HCT116 (cell line): ENCODE measurements around the gene TACO1. TPM values are rescaled to one million over a fixed set of nuclear protein-coding genes. Genes with fewer than 3 reads are reported as not detected.

ENCODE experiments used
- ATAC-seq: fragments of 200-7000 bp; cut with Tn5 transposase; 2 replicates; pipeline ENCODE4 v1.9.1; 2020; ENCODE audit warnings: mild to moderate bottlenecking, moderate library complexity
- BruUV-seq: library from RNA; stranded (reverse); fragments of 400-500 nt; replicated peaks from 2 replicates; lab custom pipeline; 2021; lab: Mats Ljungman, UMichigan
- CTCF ChIA-PET: fragments of 300-600 bp; sonication (Branson Sonifier 250); formaldehyde crosslinking; loops from one replicate; lab custom pipeline; 2021; ENCODE audit warnings: antibody characterized with exemption; lab: Charles Lee
- POLR2A ChIA-PET: fragments of 300-600, 350-600 bp; sonication (Branson Sonifier 250); formaldehyde crosslinking; loops from one replicate; lab custom pipeline; 2021; ENCODE audit warnings: antibody characterized with exemption; lab: Charles Lee
- RAD21 ChIA-PET, 2 experiments: fragments of 300-600 bp; sonication (Branson Sonifier 250); formaldehyde crosslinking; loops; one replicate each; lab custom pipeline; 2023; ENCODE audit warnings: low total read pairs in 2 of 2; ENCODE audit not compliant: uncharacterized antibody in 2 of 2, unreplicated experiment in 2 of 2, low non-redundant PET in 1 of 2; lab: Charles Lee
- DNase-seq: peaks from one replicate; pipeline ENCODE4 v3.0.0-alpha.2; 2010; ENCODE audit warnings: low read depth, low spot score
- H2AFZ ChIP-seq: fragments of 200-600 bp; shearing (Covaris generic), sonication (generic); 2 replicates; pipeline ENCODE4 v1.6.1; 2017; ENCODE audit warnings: low read depth, mixed run types, mixed read lengths, antibody characterized with exemption, low read length; ENCODE audit not compliant: poor library complexity, severe bottlenecking
- H3K27ac ChIP-seq: 2 replicates; pipeline ENCODE4 v1.5.1; 2012; ENCODE audit warnings: low read depth, low read length
- H3K27me3 ChIP-seq: fragments of 200-600 bp; sonication (generic); 2 replicates; pipeline ENCODE4 v1.6.1; 2016; ENCODE audit warnings: mixed run types, low read length, mixed read lengths; ENCODE audit not compliant: insufficient read depth
- H3K36me3 ChIP-seq, 2 experiments: fragments of 200-500 bp in 1 of 2; fragments of 200-600 bp in 1 of 2; sonication (Bioruptor generic) in 1 of 2; sonication (generic) in 1 of 2; 2 replicates each; pipeline versions ENCODE4 v1.5.1 to v1.6.1; 2014 to 2016; ENCODE audit warnings: low read length in 2 of 2, inconsistent platforms in 1 of 2, mixed read lengths in 1 of 2, mixed run types in 1 of 2; ENCODE audit not compliant: insufficient read depth in 2 of 2, control insufficient read depth in 1 of 2
- H3K4me1 ChIP-seq, 2 experiments: fragments of 200-600 bp in 1 of 2; sonication (generic) in 1 of 2; 2 replicates each; pipeline versions ENCODE4 v1.5.1 to v1.6.1; 2012 to 2017; ENCODE audit warnings: low read length in 2 of 2, inconsistent platforms in 1 of 2, mild to moderate bottlenecking in 1 of 2, mixed read lengths in 1 of 2, mixed run types in 1 of 2, moderate library complexity in 1 of 2; ENCODE audit not compliant: insufficient read depth in 2 of 2, control insufficient read depth in 1 of 2
- H3K4me2 ChIP-seq: fragments of 200-600 bp; sonication (generic); 2 replicates; pipeline ENCODE4 v1.6.1; 2017; ENCODE audit warnings: mixed run types, low read length, mixed read lengths
- H3K4me3 ChIP-seq, 2 experiments: fragments of 200-600 bp in 1 of 2; sonication (generic) in 1 of 2; replicated peaks in 1 of 2; 2 replicates each; pipeline ENCODE4 v1.5.1; 2011 to 2016; ENCODE audit warnings: low read length in 2 of 2, control low read depth in 1 of 2, low read depth in 1 of 2, mild to moderate bottlenecking in 1 of 2, mixed read lengths in 1 of 2, mixed run types in 1 of 2
- H3K79me2 ChIP-seq: fragments of 200-600 bp; sonication (generic); 2 replicates; pipeline ENCODE4 v1.6.1; 2017; ENCODE audit warnings: mild to moderate bottlenecking, mixed run types, low read length, moderate library complexity, mixed read lengths; ENCODE audit not compliant: insufficient read depth
- H3K9ac ChIP-seq: fragments of 200-600 bp; sonication (generic); 2 replicates; pipeline ENCODE4 v1.6.1; 2016; ENCODE audit warnings: low read length, mixed read lengths
- H3K9me2 ChIP-seq: fragments of 200-600 bp; sonication (generic), shearing (Covaris generic); 2 replicates; pipeline ENCODE4 v1.6.1; 2017; ENCODE audit warnings: mixed run types, mild to moderate bottlenecking, moderate library complexity; ENCODE audit not compliant: insufficient read depth
- H3K9me3 ChIP-seq, 2 experiments: fragments of 200-500 bp in 1 of 2; fragments of 200-600 bp in 1 of 2; sonication (Bioruptor generic) in 1 of 2; sonication (generic) in 1 of 2; 2 replicates each; pipeline ENCODE4 v1.6.1; 2014 to 2017; ENCODE audit warnings: low read length in 2 of 2, mixed read lengths in 2 of 2, inconsistent platforms in 1 of 2, low read depth in 1 of 2, mild to moderate bottlenecking in 1 of 2, mixed run types in 1 of 2, moderate library complexity in 1 of 2; ENCODE audit not compliant: control insufficient read depth in 1 of 2, insufficient read depth in 1 of 2
- H4K20me1 ChIP-seq: fragments of 200-600 bp; sonication (generic), shearing (Covaris generic); 2 replicates; pipeline ENCODE4 v1.6.1; 2017; ENCODE audit warnings: mixed run types, mild to moderate bottlenecking, moderate library complexity; ENCODE audit not compliant: insufficient read depth
- CEBPB ChIP-seq: IDR thresholded peaks from 2 replicates; pipeline ENCODE4 v1.6.1; 2012; ENCODE audit warnings: low read depth
- EGR1 ChIP-seq: IDR thresholded peaks from 2 replicates; pipeline ENCODE4 v1.6.1; 2012; ENCODE audit warnings: low read depth
- JUND ChIP-seq: IDR thresholded peaks from 2 replicates; pipeline ENCODE4 v1.6.1; 2012
- POLR2AphosphoS5 ChIP-seq: IDR thresholded peaks from 2 replicates; pipeline ENCODE4 v1.6.1; 2011; ENCODE audit warnings: mild to moderate bottlenecking, low read depth, low read length, moderate library complexity
- SRF ChIP-seq: IDR thresholded peaks from 2 replicates; pipeline ENCODE4 v1.6.1; 2012; ENCODE audit warnings: low read depth
- intact Hi-C: fragments of 100-400 bp; cut with micrococcal nuclease; formaldehyde crosslinking; loops from 2 replicates; pipeline ENCODE4 v1.10.0; 2022
- total RNA-seq: library from RNA; stranded (reverse); gene quantifications from one replicate; pipeline ENCODE4 v1.2.1, GENCODE V29; 2021; ENCODE audit not compliant: unreplicated experiment
- TF ChIP-seq, protein P1 (sequence below): IDR thresholded peaks from 2 replicates; pipeline ENCODE4 v1.6.1; 2011; ENCODE audit warnings: mild to moderate bottlenecking, low read length, moderate library complexity; ENCODE audit not compliant: insufficient replicate concordance; ENCODE audit errors: extremely low read depth

The TACO1 gene
- total RNA-seq, 1 experiment from 2014 or later = 39.6 TPM

DNA sequence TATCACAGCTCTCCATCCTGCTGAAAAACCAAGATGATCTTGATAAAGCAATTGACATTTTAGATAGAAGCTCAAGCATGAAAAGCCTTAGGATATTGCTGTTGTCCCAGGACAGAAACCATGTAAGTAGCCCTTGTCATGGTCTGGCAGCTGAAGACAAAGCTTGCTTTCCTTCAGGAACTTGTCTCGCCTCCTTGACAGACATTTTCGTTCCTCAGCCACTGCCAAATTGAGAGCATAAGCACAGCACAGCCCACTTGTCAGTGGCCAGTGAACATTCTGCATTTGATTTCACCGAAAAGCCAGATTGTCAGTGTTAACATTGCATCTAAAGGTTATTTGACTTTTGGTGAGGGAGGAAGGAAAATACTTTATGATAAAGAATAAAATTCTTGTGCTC is 57.1 kb downstream of the TACO1 start:
- no peak overlapping the region for H3K4me3 ChIP-seq
- no peak for TF ChIP-seq EGR1
- TF ChIP-seq, protein P1, sequence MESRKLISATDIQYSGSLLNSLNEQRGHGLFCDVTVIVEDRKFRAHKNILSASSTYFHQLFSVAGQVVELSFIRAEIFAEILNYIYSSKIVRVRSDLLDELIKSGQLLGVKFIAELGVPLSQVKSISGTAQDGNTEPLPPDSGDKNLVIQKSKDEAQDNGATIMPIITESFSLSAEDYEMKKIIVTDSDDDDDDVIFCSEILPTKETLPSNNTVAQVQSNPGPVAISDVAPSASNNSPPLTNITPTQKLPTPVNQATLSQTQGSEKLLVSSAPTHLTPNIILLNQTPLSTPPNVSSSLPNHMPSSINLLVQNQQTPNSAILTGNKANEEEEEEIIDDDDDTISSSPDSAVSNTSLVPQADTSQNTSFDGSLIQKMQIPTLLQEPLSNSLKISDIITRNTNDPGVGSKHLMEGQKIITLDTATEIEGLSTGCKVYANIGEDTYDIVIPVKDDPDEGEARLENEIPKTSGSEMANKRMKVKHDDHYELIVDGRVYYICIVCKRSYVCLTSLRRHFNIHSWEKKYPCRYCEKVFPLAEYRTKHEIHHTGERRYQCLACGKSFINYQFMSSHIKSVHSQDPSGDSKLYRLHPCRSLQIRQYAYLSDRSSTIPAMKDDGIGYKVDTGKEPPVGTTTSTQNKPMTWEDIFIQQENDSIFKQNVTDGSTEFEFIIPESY = no peak
- no peak for TF ChIP-seq SRF
- TF ChIP-seq POLR2AphosphoS5 = no peak
- TF ChIP-seq JUND = no peak
- no peak for TF ChIP-seq CEBPB
- CTCF ChIA-PET = no interaction called here

More for the DNA sequence above, 57.1 kb downstream of the TACO1 start:
- Histone ChIP-seq H3K79me2 (no peaks in the 10 kb centered on the region), H3K36me3 (0 out of 4 replicates have a peak, but pooled peaks cover 0 to 5% of the 10 kb centered on the region in 2 experiments), H3K27me3 (no peaks in the 10 kb centered on the region), H3K9me3 (no peaks in the 10 kb centered on the region), H3K4me1 (no peaks in the 10 kb centered on the region), H2AFZ (no peak overlapping the region), H3K27ac (no peak overlapping the region), H3K9ac (no peak overlapping the region), H3K9me2 (no peaks in the 10 kb centered on the region), H3K4me2 (no peak overlapping the region), H4K20me1 (no peaks in the 10 kb centered on the region)
- ChIA-PET RAD21 (no interaction called here), POLR2A (no interaction called here)
- no TSS peak for BruUV-seq
- intact Hi-C loops = no loop called here
- ATAC-seq (no peak), DNase-seq (no peak)

Other genes starting within 250 kb of the TACO1 start
- 67.6 TPM for gene CYB561, start 154.6 kb upstream of the TACO1 start, total RNA-seq
- 7.7 TPM for gene ACE, start 123.8 kb upstream of the TACO1 start, total RNA-seq
- gene KCNH6, start 77.5 kb upstream of the TACO1 start, total RNA-seq = not detected
- gene DCAF7, start 50.4 kb upstream of the TACO1 start, total RNA-seq = 144 TPM
- 18.5 TPM for gene MAP3K3, start 21.5 kb downstream of the TACO1 start, total RNA-seq
- 8.4 TPM for gene LIMD2, start 99.2 kb downstream of the TACO1 start, total RNA-seq
- 38.0 TPM for gene STRADA, start 140.9 kb downstream of the TACO1 start, total RNA-seq
- gene CCDC47, start 172.7 kb downstream of the TACO1 start, total RNA-seq = 117 TPM
- 174 TPM for gene DDX42, start 173.3 kb downstream of the TACO1 start, total RNA-seq
- 193 TPM for gene PSMC5, start 226.5 kb downstream of the TACO1 start, total RNA-seq
- 70.9 TPM for gene FTSJ3, start 226.8 kb downstream of the TACO1 start, total RNA-seq
- gene SMARCD2, start 241.8 kb downstream of the TACO1 start, total RNA-seq = 168 TPM